ENCODE data around the gene QPCT.
"Not testable (repeated sequence)": the region's sequence is repeated elsewhere in the genome, so short reads cannot be mapped to it uniquely, and the experiment has no call there.

QPCT gene

DNA sequence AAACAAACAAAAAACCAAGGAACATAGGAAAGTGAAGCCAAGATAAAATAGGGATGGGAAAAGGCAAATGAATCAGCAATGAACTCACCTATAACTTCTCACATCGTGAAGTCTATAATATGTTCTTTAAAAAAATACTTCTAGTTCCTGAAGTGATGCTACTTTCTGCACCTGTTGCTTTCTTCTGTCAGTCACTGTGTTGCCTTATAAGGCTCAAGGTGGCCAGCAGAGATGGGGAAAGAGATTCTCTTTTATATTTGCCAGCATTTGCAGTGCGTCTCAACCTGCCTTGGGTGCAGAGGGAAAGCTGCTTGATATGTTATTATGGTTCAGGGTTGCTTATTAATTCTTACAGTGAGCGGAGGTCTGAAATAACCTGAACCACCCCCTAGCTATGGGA lies 14.0 kb downstream of the QPCT start:
- DNase-seq (ENCODE audit: low read depth), result no peak

DNA sequence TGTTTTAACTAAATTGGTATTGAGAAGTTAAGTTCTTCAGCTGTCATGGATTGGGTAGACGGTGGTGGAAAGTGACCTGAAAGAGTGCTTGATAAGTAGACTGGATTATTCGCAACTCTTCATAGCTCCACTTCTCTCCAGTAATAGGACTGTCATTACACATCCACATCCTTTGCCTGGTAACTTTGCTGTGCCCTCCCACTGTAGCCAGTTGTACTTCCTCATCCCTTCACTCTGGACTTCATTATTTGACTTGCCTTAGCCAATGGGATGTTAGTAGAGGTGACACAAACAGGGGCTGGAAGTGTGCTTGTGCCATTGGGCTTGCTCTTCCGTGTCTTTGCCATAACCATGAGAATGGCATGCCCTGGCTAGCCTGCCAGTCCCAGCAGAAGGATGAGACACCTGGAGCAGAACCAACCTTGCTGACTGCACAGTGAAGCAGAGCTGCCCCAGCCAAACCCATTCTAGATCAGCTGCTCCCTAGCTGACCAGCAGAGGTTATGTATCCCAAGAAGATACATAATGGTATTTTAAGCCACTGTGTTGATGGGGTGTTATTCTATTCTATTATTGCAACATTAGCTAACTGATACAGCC lies 16.9 kb downstream of the QPCT start:
- DNase-seq (ENCODE audit: low read depth), result no peak

DNA sequence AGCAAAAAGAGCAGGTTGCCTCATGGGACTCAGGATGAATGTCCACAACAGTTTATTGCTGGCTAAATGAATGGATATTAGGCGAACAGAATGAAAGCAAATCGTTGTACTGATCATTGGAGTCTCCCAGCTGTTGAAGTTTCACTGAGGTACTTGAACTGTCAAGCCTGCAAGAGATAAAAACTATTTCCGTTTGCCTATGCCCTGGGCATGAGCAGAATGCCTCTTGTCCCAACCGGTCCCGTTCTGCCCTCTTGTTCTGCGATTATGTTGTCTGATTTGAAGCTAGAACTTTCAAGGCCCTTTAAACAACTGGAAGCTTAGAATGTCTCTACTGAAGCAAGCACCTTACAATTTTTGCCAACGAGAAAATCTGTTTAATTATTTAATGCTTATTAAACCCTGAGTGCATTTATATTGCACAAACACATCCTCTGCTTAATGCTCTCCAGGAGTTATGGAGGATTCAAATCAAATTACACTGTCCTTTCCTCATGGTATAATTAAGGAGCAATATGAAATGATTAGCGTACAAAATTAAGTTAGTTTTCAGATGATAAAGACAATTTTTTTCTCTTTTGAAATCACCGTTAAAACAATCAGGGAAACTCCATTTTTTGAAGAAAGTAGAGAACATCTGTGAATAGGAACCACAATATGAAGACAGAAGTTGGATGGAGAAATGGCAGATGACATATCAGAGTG lies 17.7 kb downstream of the QPCT start:
- DNase-seq (ENCODE audit: low read depth), result no peak

DNA sequence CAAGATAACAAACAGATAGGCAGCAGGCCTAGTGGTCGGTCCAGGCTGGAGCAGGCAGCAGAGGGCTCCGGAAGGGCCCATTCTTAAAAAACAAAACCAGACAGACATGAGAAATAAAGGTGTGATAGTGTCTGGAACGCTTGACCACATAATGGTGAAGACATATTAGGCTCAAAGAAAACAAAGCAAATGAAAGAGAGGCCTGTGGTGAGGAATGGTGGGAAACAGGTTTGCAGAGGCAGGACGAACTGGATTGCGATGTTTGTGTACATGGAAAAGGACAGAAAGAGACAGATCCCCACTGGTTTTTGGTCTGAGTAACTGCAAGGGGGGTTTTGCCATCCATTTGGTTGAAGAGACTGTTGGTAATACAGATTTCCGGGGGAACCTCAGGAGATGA lies 19.9 kb downstream of the QPCT start:
- DNase-seq (ENCODE audit: low read depth), result no peak

DNA sequence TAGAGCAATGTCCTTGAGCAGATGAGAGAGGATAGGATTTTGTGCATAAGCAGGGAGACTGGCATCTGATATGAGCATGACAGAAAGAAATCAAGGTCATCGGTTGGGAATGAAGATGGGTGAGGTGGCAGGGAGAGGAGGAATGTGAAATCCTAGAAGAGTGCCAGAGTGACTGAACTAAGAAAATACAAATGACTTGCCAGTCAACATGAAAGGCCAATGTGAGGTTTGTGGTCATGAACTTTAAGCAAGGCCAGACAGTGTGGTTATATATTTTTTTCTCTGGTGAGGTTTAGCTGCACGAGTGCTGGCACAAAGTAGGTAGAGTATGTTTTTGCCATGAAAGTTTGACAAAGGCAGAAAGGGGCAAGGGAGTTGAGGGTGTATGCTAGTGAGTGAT lies 21.2 kb downstream of the QPCT start:
- DNase-seq (ENCODE audit: low read depth), result no peak

GRCh38 chr2:37366773-37367172 lies 22.3 kb downstream of the QPCT start:
- no peak for DNase-seq (ENCODE audit: low read depth)

DNA sequence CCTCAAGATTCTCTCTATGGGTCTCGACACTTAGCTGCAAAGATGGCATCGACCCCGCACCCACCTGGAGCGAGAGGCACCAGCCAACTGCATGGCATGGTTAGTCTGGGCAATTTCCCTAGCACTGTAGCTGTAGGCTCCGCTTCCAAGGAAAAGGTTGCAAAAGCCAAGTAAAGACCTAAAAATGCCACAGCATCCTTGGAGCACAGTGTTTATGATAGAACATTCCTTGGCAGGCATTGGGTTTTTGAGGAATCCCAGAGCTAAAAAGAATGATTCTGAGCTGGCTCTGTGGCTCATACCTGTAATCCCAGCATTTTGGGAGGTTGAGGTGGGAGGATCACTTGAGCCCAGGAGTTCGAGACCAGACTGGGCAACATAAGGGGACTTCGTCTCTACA lies 22.9 kb downstream of the QPCT start:
- no peak for DNase-seq (ENCODE audit: low read depth)

- no peak for DNase-seq (ENCODE audit: low read depth)
These were observed 23.6 kb downstream of the QPCT start for GRCh38 chr2:37367984-37368383.

DNA sequence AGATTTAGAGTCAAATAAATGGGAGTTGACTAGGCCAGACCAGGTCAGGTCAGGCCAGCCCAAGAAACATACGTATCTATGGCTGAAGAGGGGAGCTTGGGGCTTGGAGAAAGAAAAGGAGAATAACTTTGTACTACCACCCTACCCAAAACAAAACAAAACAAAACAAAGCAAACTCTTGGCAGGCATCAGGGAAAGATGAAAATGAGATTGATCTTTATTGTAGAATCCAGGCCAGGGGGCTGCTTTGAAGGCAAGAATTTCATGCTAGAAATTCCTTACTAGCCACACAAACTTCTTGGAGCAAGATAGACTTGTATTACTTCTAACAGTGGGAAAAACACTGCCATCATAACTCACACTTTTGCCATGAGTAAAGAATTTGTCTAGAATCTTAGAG lies 26.2 kb downstream of the QPCT start:
- DNase-seq (ENCODE audit: low read depth), result no peak

DNA sequence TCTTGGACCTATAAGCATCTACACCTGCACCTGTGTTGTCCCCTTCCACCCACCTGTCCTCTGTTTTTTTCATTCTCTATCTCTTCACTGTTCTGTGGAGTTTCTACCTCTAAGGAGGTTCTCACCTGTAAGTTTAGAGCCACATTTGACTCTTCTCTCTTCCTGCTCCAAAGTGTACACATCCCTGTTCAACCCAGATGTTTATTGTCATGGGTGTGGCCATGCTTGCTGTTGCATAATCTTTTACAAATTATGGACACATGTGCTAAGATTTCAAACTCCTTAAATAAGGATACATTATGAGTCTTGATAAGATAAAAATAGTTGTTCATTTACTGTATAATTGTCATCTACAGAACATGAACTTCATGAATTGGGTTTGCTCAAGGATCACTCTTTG lies 27.6 kb downstream of the QPCT start:
- no peak for DNase-seq (ENCODE audit: low read depth)

GRCh38 chr2:37375741-37376288 lies 31.4 kb downstream of the QPCT start:
- DNase-seq (ENCODE audit: low read depth), result no peak

- DNase-seq (ENCODE audit: low read depth), result no peak
These were observed 32.2 kb downstream of the QPCT start for GRCh38 chr2:37376421-37377186.

DNA sequence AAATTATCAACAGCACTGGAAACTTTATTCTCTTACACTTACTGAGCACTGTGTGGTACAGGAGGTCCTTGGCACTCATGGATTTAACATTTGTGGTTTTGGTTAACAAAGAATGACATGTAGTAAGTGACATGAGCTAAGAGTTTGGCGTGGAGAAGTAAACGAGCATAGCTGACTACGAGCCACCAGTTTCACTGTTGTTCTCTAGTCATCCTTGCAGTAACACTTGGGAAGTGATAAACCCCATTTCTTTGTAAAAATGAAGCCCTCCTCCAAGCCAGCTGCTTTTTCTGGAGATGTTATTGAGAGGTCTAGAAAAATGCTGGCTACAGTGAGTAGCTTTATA lies 32.7 kb downstream of the QPCT start:
- no peak for DNase-seq (ENCODE audit: low read depth)

GRCh38 chr2:37378411-37378810 lies 34.0 kb downstream of the QPCT start:
- DNase-seq (ENCODE audit: low read depth), result no peak

DNA sequence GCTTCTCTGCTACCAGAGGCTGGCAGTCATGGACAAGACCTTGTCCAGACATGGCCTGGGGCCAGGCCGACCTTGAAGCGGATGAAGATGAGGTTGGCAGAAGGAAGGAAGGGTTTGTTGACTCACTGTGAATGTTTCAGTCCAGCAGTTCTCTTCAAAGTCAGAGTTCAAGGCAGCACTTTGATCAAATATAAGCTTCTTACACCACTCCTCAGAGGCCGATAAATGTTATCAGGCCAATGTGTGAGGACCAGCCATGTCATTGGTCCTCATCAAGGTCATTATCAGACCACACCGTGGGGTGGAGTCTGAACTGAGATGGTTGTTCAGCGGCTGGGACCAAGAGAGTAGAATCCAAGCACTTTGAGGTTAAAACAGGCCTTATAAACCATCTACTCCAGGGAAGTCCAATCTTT lies 35.5 kb downstream of the QPCT start:
- no peak for DNase-seq (ENCODE audit: low read depth)

GRCh38 chr2:37380787-37381186 lies 36.4 kb downstream of the QPCT start:
- DNase-seq (ENCODE audit: low read depth), result not testable (repeated sequence)

DNA sequence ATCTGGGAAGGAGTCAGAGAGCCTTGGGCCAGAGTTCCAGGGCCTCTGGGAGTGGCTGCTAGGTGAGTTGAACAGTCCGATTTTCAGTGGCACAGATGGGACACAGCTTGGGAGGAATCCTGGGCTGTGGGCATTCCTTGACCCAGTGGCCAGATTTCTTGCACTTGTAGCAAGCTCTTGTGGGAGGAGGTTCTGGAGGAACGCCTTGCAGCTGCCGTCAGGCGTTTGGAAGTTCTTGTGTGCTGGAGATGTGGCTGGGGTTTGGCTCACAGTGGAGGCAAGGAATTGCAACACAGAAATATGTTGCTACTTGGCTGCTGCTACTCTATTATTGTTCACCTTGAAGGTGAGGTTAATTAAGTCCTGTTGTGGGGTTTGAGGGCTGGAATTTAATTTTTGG lies 39.8 kb downstream of the QPCT start:
- not testable (repeated sequence) for DNase-seq (ENCODE audit: low read depth)

GRCh38 chr2:37387148-37387835 lies 42.9 kb downstream of the QPCT start:
- DNase-seq (ENCODE audit: low read depth), result no peak

GRCh38 chr2:37388074-37388473 lies 43.6 kb downstream of the QPCT start:
- no peak for DNase-seq (ENCODE audit: low read depth)

DNA sequence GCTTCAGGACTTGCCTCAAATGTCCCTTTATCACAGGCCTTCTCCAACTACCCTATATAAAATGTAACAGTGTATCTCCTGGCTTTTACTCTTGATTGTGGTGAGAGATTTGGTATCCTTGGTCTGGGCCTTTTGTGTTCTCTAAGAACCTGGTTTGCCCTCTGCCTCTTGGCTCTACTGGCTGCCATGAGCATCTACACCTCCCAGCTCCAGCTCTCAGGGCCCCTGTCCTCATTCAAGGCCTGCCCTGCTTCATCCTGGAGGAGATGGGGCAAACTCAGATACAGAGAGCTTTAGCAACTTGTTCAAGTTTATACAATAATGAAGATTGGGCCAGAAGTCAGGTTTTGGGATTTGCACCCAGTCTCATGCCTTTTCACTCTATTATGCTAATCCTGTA lies 45.0 kb downstream of the QPCT start:
- no peak for DNase-seq (ENCODE audit: low read depth)

- DNase-seq (ENCODE audit: low read depth), result no peak
These were observed 45.7 kb downstream of the QPCT start for GRCh38 chr2:37389989-37390765.

GRCh38 chr2:37390777-37391176 lies 46.3 kb downstream of the QPCT start:
- no peak for DNase-seq (ENCODE audit: low read depth)

Measured in stimulated activated CD8-positive, alpha-beta memory T cell treated with anti-CD3 and anti-CD28 coated beads, Interleukin-15, amount 100 ng/mL, for 24 hours (primary cell).